ENCODE data around the gene CAMTA1.

- TF ChIP-seq EP300 (IDR thresholded peaks at IDR 0.05): no peak
- TF ChIP-seq POLR2A (IDR thresholded peaks at IDR 0.05): no peak
- TF ChIP-seq CTCF (IDR thresholded peaks at IDR 0.05): no peak
Measured at GRCh38 chr1:7379441-7379971, 594.3 kb downstream of the CAMTA1 start.
